GM12878 (cell line): ENCODE results near the gene CTDNEP1. TPM values are rescaled to one million over a fixed set of nuclear protein-coding genes. Genes with fewer than 3 reads are reported as not detected.
A peak's percentile ranks its signal among the peaks of the same experiment; 100 is the strongest.

Experiments
- BHLHE40 ChIP-seq, 2 experiments: fragments of 450-650 bp in 1 of 2; IDR thresholded peaks; 2 replicates each; pipeline ENCODE4 v1.6.1; 2011 to 2017; ENCODE audit warnings: low read depth in 2 of 2, borderline replicate concordance in 1 of 2, improper control_type of control experiment in 1 of 2, low read length in 1 of 2, mild to moderate bottlenecking in 1 of 2
- CBFB ChIP-seq: IDR thresholded peaks from 2 replicates; pipeline ENCODE4 v1.6.1; 2016; ENCODE audit warnings: antibody characterized with exemption, low read depth
- DPF2 ChIP-seq: fragments of 450-650 bp; IDR thresholded peaks from 2 replicates; pipeline ENCODE4 v1.6.1; 2017; ENCODE audit warnings: mild to moderate bottlenecking
- IKZF2 ChIP-seq, 2 experiments: fragments of 450-650 bp; IDR thresholded peaks; 2 replicates each; pipeline ENCODE4 v1.6.1; 2017; ENCODE audit warnings: mild to moderate bottlenecking in 2 of 2, moderate library complexity in 2 of 2
- LARP7 ChIP-seq: fragments of 450-650 bp; IDR thresholded peaks from 2 replicates; pipeline ENCODE4 v1.6.1; 2017; ENCODE audit warnings: mild to moderate bottlenecking
- MYB ChIP-seq: fragments of 150-350 bp; IDR thresholded peaks from 2 replicates; pipeline ENCODE4 v1.6.1; 2014; ENCODE audit warnings: mild to moderate bottlenecking, low read depth, low read length, borderline replicate concordance
- NFYB ChIP-seq: IDR thresholded peaks from 2 replicates; pipeline ENCODE4 v1.6.1; 2011; ENCODE audit warnings: low read depth, mild to moderate bottlenecking, low read length, improper control_type of control experiment, moderate library complexity; ENCODE audit not compliant: insufficient read depth
- NRF1 ChIP-seq: conservative IDR thresholded peaks from 2 replicates; pipeline ENCODE4 v1.6.1; 2011; ENCODE audit warnings: mild to moderate bottlenecking, low read depth, low read length, improper control_type of control experiment
- POU2F2 ChIP-seq: IDR thresholded peaks from 3 replicates; pipeline ENCODE4 v1.6.1; 2011; ENCODE audit warnings: low read depth, mild to moderate bottlenecking, low read length, borderline replicate concordance
- SUZ12 ChIP-seq: fragments of 200-600 bp; sonication (generic); IDR thresholded peaks from one replicate; pipeline ENCODE4 v1.6.1; 2018; ENCODE audit warnings: antibody characterized with exemption, mild to moderate bottlenecking; ENCODE audit not compliant: unreplicated experiment
- TCF7 ChIP-seq: IDR thresholded peaks from 2 replicates; pipeline ENCODE4 v1.6.1; 2014; ENCODE audit warnings: antibody characterized with exemption, borderline replicate concordance
- ZNF207 ChIP-seq: fragments of 450-650 bp; IDR thresholded peaks from 2 replicates; pipeline ENCODE4 v1.6.1; 2014; ENCODE audit warnings: antibody characterized with exemption, mild to moderate bottlenecking, borderline replicate concordance
- ZNF24 ChIP-seq: fragments of 450-650 bp; IDR thresholded peaks from 2 replicates; pipeline ENCODE4 v1.6.1; 2017; ENCODE audit warnings: antibody characterized with exemption, mild to moderate bottlenecking
- ZNF384 ChIP-seq: IDR thresholded peaks from 2 replicates; pipeline ENCODE4 v1.6.1; 2012; ENCODE audit warnings: low read depth, mild to moderate bottlenecking, low read length, improper control_type of control experiment, borderline replicate concordance
- ZZZ3 ChIP-seq: IDR thresholded peaks from 2 replicates; pipeline ENCODE4 v1.6.1; 2011; ENCODE audit warnings: low read depth; ENCODE audit not compliant: control insufficient read depth, insufficient read length
- polyA plus RNA-seq, 11 experiments: library from polyadenylated mRNA; depleted of rRNA in 4 of 11; unstranded in 6 of 11; stranded (reverse) in 5 of 11; fragments of >200 nt; fragmentation: Nextera tagmentation in 4 of 11; fragmentation: Illumina TruSeq in 1 of 11; extraction: Ambion mirVana in 4 of 11; extraction: Trizol in 1 of 11; gene quantifications; 1 replicate in 1 of 11; 2 replicates in 10 of 11; pipeline versions ENCODE4 v1.2.1 to v1.2.3, GENCODE V29; 2011 to 2016; ENCODE audit warnings: inconsistent platforms in 2 of 11, missing spikeins in 2 of 11, low read depth in 1 of 11
- total RNA-seq, 4 experiments: library from RNA; depleted of rRNA in 3 of 4; stranded (reverse); fragments of >200 nt in 3 of 4; fragmentation: Illumina TruSeq in 1 of 4; extraction: Trizol in 1 of 4; gene quantifications; 2 replicates each; pipeline versions ENCODE4 v1.2.1 to v1.2.3, GENCODE V29; 2013 to 2021
- TF ChIP-seq, protein P1 (sequence below): IDR thresholded peaks from 2 replicates; pipeline ENCODE4 v1.6.1; 2012; ENCODE audit warnings: low read depth, low read length, improper control_type of control experiment
- TF ChIP-seq, protein P2 (sequence below): IDR thresholded peaks from 2 replicates; pipeline ENCODE4 v1.6.1; 2011; ENCODE audit warnings: low read depth, low read length, improper control_type of control experiment, borderline replicate concordance
- TF ChIP-seq, protein P3 (sequence below): IDR thresholded peaks from 2 replicates; pipeline ENCODE4 v1.6.1; 2011; ENCODE audit warnings: borderline replicate concordance, low read depth, mild to moderate bottlenecking, moderate library complexity, low read length; ENCODE audit not compliant: insufficient read depth, poor library complexity, severe bottlenecking
- TF ChIP-seq, protein P4 (sequence below): fragments of 450-650 bp; IDR thresholded peaks from 2 replicates; pipeline ENCODE4 v1.6.1; 2018; ENCODE audit warnings: borderline replicate concordance, mild to moderate bottlenecking; ENCODE audit not compliant: partially characterized antibody

The CTDNEP1 gene
- total and polyA plus RNA-seq, 10 of the 15 experiments (the other 5 are each of a cell fraction or from before 2014, with no cell fraction given): 23.7 to 176 (median 30.3) TPM

DNA sequence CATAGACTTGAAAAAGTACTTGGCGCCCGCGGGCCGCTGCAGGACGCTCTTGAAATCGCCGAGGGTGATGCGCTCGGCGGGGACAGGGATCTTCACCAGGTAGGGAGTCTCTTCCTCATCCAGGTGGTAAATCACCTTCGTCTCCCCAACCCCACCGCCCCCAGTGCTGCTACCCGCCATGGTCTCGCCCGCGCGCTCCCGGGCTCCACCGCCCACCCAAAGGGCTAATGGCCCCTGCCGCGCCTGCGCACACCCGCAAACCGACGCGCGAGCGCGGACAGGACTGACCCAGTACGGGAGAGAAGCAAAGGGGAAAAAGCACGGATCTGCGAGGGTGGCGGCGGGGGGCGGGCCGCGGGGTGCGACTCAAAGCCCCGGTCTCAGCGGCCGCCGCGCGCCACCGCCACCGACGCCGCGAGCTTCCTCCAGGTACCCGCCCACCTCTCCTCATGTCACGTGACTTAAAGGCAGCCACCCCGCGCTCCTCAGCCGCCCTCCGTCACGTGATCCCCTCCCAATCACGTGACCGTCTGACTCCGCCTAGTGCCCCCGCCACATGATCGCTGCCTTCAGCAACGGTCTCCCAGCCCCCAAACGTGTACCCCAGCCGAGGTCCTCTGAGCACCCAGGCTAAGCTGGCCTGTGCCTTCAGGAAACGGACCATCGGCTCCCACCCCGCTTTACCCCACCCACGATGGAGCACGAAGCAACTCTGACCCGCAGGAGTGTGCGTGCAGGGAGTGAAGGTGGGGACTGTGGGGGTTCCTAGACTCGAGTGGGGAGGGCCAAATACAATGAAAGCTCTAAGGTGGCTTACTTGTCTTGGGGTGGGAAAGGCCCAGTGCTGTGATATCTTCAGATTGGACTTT, 17.2 kb downstream of the CTDNEP1 start, which contains the start of gene DVL2 (continued):
- TF ChIP-seq ZNF384 (no peak), LARP7 (peak; percentile 83; the same call in 1 of the 2 replicates), MYB (0 out of 2 replicates have a peak, but pooled peaks have one; percentile 46), TCF7 (no peak), NRF1 (peak; percentile 41; the same call in 1 of the 2 replicates), IKZF2 (IDR thresholded peaks at IDR 0.05) (no peak), DPF2 (peak; percentile 82), ZNF207 (peak; percentile 69; the same call in 1 of the 2 replicates), CBFB (peak; percentile 44; the same call in 1 of the 2 replicates), ZNF24 (0 out of 2 replicates have a peak, but pooled peaks have one; percentile 17), POU2F2 (peak; percentile 81; the same call in 2 of the 3 replicates), SUZ12 (no peak), BHLHE40 (IDR thresholded peaks at IDR 0.05; ENCODE audit: borderline replicate concordance in 1 of 2, low read depth in 2 of 2, low read length in 1 of 2) (peak; percentile 96 to 100), ZZZ3 (no peak), NFYB (peak; percentile 60; the same call in 1 of the 2 replicates)
- TF ChIP-seq, protein P1, sequence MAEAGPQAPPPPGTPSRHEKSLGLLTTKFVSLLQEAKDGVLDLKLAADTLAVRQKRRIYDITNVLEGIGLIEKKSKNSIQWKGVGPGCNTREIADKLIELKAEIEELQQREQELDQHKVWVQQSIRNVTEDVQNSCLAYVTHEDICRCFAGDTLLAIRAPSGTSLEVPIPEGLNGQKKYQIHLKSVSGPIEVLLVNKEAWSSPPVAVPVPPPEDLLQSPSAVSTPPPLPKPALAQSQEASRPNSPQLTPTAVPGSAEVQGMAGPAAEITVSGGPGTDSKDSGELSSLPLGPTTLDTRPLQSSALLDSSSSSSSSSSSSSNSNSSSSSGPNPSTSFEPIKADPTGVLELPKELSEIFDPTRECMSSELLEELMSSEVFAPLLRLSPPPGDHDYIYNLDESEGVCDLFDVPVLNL: no peak
- TF ChIP-seq, protein P2, sequence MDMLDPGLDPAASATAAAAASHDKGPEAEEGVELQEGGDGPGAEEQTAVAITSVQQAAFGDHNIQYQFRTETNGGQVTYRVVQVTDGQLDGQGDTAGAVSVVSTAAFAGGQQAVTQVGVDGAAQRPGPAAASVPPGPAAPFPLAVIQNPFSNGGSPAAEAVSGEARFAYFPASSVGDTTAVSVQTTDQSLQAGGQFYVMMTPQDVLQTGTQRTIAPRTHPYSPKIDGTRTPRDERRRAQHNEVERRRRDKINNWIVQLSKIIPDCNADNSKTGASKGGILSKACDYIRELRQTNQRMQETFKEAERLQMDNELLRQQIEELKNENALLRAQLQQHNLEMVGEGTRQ: peak; percentile 100
- TF ChIP-seq, protein P3, sequence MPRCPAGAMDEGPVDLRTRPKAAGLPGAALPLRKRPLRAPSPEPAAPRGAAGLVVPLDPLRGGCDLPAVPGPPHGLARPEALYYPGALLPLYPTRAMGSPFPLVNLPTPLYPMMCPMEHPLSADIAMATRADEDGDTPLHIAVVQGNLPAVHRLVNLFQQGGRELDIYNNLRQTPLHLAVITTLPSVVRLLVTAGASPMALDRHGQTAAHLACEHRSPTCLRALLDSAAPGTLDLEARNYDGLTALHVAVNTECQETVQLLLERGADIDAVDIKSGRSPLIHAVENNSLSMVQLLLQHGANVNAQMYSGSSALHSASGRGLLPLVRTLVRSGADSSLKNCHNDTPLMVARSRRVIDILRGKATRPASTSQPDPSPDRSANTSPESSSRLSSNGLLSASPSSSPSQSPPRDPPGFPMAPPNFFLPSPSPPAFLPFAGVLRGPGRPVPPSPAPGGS: peak; percentile 98
- TF ChIP-seq, protein P4, sequence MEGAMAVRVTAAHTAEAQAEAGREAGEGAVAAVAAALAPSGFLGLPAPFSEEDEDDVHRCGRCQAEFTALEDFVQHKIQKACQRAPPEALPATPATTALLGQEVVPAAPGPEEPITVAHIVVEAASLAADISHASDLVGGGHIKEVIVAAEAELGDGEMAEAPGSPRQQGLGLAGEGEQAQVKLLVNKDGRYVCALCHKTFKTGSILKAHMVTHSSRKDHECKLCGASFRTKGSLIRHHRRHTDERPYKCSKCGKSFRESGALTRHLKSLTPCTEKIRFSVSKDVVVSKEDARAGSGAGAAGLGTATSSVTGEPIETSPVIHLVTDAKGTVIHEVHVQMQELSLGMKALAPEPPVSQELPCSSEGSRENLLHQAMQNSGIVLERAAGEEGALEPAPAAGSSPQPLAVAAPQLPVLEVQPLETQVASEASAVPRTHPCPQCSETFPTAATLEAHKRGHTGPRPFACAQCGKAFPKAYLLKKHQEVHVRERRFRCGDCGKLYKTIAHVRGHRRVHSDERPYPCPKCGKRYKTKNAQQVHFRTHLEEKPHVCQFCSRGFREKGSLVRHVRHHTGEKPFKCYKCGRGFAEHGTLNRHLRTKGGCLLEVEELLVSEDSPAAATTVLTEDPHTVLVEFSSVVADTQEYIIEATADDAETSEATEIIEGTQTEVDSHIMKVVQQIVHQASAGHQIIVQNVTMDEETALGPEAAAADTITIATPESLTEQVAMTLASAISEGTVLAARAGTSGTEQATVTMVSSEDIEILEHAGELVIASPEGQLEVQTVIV: no peak
